Prostate gland (tissue), 2 donors: Measurements from ENCODE around the gene SLC6A3.
"Not testable (repeated sequence)": the region's sequence is repeated elsewhere in the genome, so short reads cannot be mapped to it uniquely, and the experiment has no call there.

ENCODE experiments used
- POLR2A ChIP-seq: fragments of 450-650 bp; IDR thresholded peaks from one replicate; pipeline ENCODE4 v1.6.1; 2016; ENCODE audit warnings: antibody characterized with exemption, mild to moderate bottlenecking
- POLR2AphosphoS5 ChIP-seq: sonication (generic); formaldehyde crosslinking; IDR thresholded peaks from one replicate; pipeline ENCODE4 v1.6.1; 2017; ENCODE audit warnings: antibody characterized with exemption
- TF ChIP-seq, protein P1 (sequence below), 4 experiments: fragments of 200-600 bp in 2 of 4; fragments of 450-650 bp in 2 of 4; sonication (generic) in 2 of 4; IDR thresholded peaks; 1 replicate in 3 of 4; 2 replicates in 1 of 4; pipeline ENCODE4 v1.5.1; 2016 to 2019; ENCODE audit warnings: antibody characterized with exemption in 4 of 4, mild to moderate bottlenecking in 2 of 4, moderate library complexity in 2 of 4

DNA sequence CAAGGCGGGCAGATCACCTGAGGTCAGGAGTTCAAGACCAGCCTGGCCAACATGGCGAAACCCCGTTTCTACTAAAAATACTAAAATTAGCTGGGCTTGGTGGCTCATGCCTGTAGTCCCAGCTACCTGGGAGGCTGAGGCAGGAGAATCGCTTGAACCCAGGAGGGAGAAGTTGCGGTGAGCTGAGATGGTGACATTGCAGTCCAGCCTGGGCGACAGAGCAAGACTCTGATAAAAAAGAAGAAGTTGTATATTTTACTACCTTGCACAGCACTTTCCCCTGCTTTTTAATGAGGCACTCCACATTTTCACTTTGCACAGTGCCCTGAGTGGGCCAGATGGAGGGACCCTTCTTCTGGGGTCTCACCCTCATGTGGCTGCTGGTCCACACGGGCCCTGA is 84.9 kb downstream of the SLC6A3 start:
- TF ChIP-seq POLR2AphosphoS5, POLR2A: not testable (repeated sequence)
- TF ChIP-seq, protein P1, sequence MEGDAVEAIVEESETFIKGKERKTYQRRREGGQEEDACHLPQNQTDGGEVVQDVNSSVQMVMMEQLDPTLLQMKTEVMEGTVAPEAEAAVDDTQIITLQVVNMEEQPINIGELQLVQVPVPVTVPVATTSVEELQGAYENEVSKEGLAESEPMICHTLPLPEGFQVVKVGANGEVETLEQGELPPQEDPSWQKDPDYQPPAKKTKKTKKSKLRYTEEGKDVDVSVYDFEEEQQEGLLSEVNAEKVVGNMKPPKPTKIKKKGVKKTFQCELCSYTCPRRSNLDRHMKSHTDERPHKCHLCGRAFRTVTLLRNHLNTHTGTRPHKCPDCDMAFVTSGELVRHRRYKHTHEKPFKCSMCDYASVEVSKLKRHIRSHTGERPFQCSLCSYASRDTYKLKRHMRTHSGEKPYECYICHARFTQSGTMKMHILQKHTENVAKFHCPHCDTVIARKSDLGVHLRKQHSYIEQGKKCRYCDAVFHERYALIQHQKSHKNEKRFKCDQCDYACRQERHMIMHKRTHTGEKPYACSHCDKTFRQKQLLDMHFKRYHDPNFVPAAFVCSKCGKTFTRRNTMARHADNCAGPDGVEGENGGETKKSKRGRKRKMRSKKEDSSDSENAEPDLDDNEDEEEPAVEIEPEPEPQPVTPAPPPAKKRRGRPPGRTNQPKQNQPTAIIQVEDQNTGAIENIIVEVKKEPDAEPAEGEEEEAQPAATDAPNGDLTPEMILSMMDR (IDR thresholded peaks at IDR 0.05): not testable (repeated sequence)
